Testis (tissue), 2 donors: ENCODE results near the gene SMAGP.
"Not testable (repeated sequence)": the region's sequence is repeated elsewhere in the genome, so short reads cannot be mapped to it uniquely, and the experiment has no call there.

Experiments
- CTCF ChIP-seq, 3 experiments: fragments of 450-650 bp in 2 of 3; fragments of 200-600 bp in 1 of 3; sonication (generic) in 1 of 3; IDR thresholded peaks; one replicate each; pipeline ENCODE4 v1.5.1; 2016 to 2019; ENCODE audit warnings: antibody characterized with exemption in 3 of 3, mild to moderate bottlenecking in 2 of 3, moderate library complexity in 1 of 3
- POLR2A ChIP-seq: fragments of 450-650 bp; IDR thresholded peaks from one replicate; pipeline ENCODE4 v1.6.1; 2017; ENCODE audit warnings: antibody characterized with exemption, mild to moderate bottlenecking, moderate library complexity

DNA sequence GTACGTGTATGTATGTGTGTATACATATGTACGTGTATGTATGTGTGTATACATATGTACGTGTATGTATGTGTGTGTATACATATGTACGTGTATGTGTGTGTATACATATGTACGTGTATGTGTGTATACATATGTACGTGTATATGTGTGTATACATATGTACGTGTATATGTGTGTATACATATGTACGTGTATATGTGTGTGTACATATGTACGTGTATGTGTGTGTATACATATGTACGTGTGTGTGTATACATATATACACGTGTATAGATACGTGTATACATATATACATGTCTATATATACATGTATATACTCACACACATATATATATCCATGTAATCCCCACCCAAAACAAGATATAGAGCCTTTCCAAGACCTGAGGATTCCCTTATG lies 50.4 kb downstream of the SMAGP start:
- TF ChIP-seq POLR2A; CTCF (IDR thresholded peaks at IDR 0.05): not testable (repeated sequence)
